Measurements from ENCODE around the gene RAB34.

RAB34 gene

DNA sequence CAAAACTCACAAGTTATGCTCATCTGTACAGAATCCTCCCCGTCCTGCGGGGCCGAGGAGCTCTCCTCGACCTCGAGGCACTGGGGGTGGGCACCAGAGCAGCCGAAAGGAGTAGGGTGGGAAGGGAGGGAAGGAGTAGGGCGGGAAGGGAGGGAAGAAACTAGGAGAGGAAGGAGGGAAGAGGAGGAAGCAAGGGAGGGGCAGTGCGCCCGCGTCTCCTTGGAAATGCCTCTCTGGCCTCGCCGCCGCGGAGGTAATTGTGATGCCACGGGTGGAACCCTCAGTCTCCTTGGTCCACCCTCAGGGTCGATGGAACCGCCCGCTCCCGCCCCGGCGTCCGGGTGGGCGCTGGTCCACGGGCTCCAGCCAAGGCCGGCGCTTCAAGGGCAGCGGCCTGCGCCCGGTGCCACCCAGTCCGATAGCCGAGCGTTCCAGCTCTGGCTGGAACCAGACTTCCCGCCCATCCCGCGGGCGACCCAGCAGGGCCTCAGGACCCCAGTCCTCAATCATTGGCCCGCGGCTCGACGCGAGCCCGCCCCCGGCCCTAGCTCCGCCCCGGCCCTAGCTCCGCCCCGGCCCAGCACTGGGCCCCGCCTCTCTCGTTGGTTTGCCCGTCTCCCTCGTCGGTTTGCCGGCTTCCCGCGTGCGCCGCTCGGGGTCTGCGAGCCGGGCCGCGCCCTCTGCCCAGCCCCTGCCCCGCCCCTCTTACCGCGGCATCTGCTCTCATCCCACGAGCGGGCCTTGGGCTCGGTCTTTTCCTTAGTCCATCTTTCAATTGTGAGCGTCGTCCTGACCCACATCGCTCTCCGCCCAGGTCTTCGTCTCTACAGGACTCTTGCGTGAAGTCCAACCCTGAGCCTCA, 6.6 kb downstream of the RAB34 start:
- peak; percentile 89 for DNase-seq

DNA sequence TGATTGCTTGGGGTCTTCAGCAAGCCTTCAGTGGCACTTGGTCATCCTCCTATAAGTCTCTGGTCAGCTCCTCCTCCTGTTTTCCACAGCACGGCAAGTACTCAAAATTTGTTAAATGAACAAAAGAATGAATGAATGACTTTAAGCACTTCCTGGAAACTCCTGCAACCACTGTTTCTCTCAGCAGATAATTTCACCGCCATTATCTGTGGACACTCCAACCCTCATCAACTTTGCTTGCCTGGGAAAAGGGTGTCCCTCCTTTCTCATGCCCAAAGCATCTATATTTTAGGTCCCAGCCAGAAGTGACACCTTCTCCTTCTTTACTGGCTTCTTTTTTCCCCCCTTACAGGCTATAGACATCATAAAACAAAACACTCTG, 10.3 kb downstream of the RAB34 start:
- no peak for DNase-seq

GRCh38 chr17:28706471-28707338, 11.0 kb downstream of the RAB34 start:
- no peak for DNase-seq

GRCh38 chr17:28705728-28706334, 11.8 kb downstream of the RAB34 start:
- DNase-seq, result no peak

- no peak for DNase-seq
Measured at GRCh38 chr17:28705074-28705659, 12.5 kb downstream of the RAB34 start.

- DNase-seq, result no peak
Measured at GRCh38 chr17:28704219-28704858, 13.3 kb downstream of the RAB34 start.

GRCh38 chr17:28703552-28704218, 14.0 kb downstream of the RAB34 start:
- no peak for DNase-seq

GRCh38 chr17:28702752-28703150, 14.9 kb downstream of the RAB34 start:
- no peak for DNase-seq

- DNase-seq, result no peak
Measured at GRCh38 chr17:28702026-28702751, 15.5 kb downstream of the RAB34 start.

- DNase-seq, result no peak
Measured at GRCh38 chr17:28700830-28701492, 16.7 kb downstream of the RAB34 start.

DNA sequence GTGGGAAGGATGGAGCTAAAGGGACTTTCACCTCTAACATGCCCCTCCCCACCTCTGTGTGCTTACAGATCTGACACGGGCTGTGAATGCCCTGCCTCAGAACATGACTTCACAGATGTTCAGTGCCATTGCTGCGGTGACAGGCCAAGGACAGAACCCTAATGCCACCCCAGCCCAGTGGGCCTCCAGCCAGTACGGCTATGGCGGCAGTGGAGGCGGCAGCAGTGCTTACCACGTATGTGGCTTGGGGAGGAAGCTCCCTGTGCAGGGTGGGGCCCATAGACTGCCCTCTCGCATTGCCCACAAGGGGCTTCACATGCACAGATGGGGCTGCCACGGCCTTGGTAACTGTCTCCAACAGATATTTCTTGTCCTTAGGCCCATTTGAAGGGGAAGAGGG, 17.4 kb downstream of the RAB34 start:
- DNase-seq, result no peak

- no peak for DNase-seq
Measured at GRCh38 chr17:28698253-28698941, 19.3 kb downstream of the RAB34 start.

DNA sequence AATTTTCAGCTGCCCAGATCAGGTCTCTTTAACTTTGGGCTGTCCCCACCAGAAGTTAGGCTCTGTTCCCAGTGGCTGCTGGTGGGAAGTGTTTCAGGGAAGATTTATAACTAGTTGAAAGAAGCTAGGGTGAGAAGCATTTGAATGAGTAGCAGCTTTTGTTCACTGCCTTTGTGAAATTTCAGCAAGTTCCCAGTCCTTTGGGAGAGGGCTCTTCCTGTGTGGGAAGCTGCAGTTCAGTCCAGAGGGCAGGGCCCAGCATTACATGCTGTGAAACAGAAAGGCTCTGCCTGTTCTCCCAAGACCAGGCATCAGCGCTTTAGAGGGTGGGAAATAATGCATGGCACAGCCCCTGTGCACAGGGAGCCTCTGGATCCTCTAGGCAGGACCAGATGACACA, 23.8 kb downstream of the RAB34 start:
- DNase-seq, result no peak

DNA sequence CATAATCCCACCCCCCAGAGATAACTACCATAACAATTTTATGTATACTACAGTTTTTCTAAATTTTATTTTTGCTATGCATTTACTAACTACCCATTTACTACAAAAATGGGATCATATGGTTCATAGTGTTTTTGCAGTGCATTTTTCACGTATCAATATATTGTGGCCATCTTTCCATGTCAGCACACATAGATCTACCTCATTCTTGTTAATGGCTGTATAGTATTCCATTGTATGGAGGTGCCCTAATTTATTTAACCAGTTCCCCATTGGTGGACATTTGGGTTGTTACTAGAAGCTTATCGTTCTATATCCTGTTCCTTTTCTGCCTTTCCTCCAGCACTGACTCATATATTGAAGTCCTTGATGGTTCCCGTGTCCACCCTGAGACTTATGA, 28.7 kb downstream of the RAB34 start:
- DNase-seq, result no peak

DNA sequence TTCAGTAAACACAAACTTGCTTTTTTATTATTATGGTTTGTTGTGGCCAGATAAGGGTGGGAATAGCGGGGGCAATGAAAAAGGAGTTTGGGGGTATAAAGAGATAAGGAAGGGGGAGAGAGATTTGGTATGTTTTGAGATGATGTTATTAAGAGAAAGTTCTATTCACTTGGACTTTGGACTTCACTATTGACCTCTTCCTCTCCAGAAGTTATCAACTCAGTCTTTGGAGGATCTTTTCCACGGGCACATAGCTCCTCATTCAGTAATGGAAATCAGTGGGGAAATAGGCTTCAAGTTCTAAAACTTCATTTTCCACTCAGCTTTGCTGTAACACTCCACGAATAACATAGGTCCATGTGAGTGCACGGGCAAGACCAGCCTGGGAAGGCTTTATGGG, 29.2 kb downstream of the RAB34 start:
- DNase-seq, result no peak

- no peak for DNase-seq
Measured at GRCh38 chr17:28686296-28686695, 31.4 kb downstream of the RAB34 start.

DNA sequence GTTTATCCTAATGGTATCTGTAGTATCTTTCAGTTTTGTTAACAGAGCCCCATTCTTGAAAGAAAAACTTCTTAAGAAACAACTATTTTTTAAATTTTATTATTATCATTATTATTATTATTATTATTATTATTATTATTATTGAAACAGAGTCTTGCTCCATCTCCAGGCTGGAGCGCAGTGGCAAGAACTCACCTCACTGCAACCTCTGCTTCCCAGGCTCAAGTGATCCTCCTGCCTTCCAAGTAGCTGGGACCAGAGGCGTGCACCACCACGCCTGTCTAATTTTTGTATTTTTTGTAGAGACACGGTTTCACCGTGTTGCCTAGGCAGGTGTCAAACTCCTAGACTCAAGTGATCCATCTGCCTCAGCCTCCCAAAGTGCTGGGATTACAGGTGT, 32.3 kb downstream of the RAB34 start:
- DNase-seq, result no peak

GRCh38 chr17:28684963-28685362, 32.7 kb downstream of the RAB34 start:
- no peak for DNase-seq

DNA sequence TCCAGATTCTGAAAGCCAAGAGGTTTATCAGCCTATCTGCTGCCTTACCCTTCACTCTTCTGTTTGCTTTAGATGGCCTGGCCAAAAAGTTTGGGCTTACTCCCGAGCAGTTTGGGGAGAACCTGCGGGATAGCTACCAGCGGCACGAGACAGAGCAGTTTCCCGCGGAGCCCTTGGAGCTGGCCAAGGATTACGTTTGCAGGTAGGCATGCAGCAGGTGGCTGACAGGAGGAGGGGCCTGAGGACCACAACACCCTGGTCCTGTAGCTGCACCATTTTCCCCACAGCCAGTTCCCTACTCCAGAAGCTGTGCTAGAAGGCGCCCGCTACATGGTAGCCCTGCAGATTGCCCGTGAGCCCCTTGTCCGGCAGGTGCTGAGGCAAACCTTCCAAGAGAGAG, 35.0 kb downstream of the RAB34 start:
- no peak for DNase-seq

- no peak for DNase-seq
Measured at GRCh38 chr17:28675980-28676379, 41.7 kb downstream of the RAB34 start.

Data from activated naive CD4-positive, alpha-beta T cell treated with anti-CD3 and anti-CD28 coated beads, Interleukin-2, amount 50 U/mL, for 16 hours (primary cell).